SK-N-SH (cell line): ENCODE data around the gene PGP. TPM values are rescaled to one million over a fixed set of nuclear protein-coding genes. Genes with fewer than 3 reads are reported as not detected.

ENCODE experiments used
- CTCF ChIA-PET: fragments of 300-600, 350-600 bp; formaldehyde crosslinking; extraction: SDS; loops from one replicate; lab custom pipeline; 2021; lab: Yijun Ruan, JAX
- POLR2A ChIA-PET: fragments of 350-600 bp; sonication (Branson Sonifier 250); formaldehyde crosslinking; extraction: SDS; loops from one replicate; lab custom pipeline; 2020; ENCODE audit warnings: antibody characterized with exemption, inconsistent platforms; lab: Yijun Ruan, JAX
- DNase-seq: peaks from one replicate; pipeline ENCODE4 v3.0.0; 2012
- H2AFZ ChIP-seq: fragments of 200-600 bp; sonication (generic); 2 replicates; pipeline ENCODE4 v1.8.1; 2016; ENCODE audit warnings: antibody characterized with exemption, mild to moderate bottlenecking, low read depth
- H3F3A ChIP-seq: fragments of 200-600 bp; sonication (generic); replicated peaks from 2 replicates; pipeline ENCODE3; 2016; ENCODE audit warnings: antibody characterized with exemption, mild to moderate bottlenecking; ENCODE audit not compliant: insufficient read depth
- H3K27ac ChIP-seq, 2 experiments: fragments of 200-500 bp in 1 of 2; fragments of 200-600 bp in 1 of 2; sonication (Bioruptor generic) in 1 of 2; sonication (generic), shearing (Covaris generic) in 1 of 2; 2 replicates each; pipeline versions ENCODE4 v1.5.1 to v1.6.1; 2014 to 2016; ENCODE audit warnings: low read depth in 2 of 2, inconsistent platforms in 1 of 2, low read length in 1 of 2, mild to moderate bottlenecking in 1 of 2, mixed read lengths in 1 of 2
- H3K27me3 ChIP-seq: fragments of 200-600 bp; sonication (generic), shearing (Covaris generic); 2 replicates; pipeline ENCODE4 v1.6.1; 2016; ENCODE audit warnings: mixed run types; ENCODE audit not compliant: insufficient read depth
- H3K36me3 ChIP-seq, 2 experiments: fragments of 200-500 bp in 1 of 2; fragments of 200-600 bp in 1 of 2; sonication (Bioruptor generic) in 1 of 2; sonication (generic) in 1 of 2; replicated peaks in 1 of 2; 2 replicates each; pipeline versions ENCODE3 to v1.5.1; 2014 to 2016; ENCODE audit warnings: low read length in 1 of 2, mild to moderate bottlenecking in 1 of 2; ENCODE audit not compliant: insufficient read depth in 2 of 2, control insufficient read depth in 1 of 2
- H3K4me1 ChIP-seq, 2 experiments: fragments of 200-500 bp in 1 of 2; fragments of 200-600 bp in 1 of 2; sonication (Bioruptor generic) in 1 of 2; sonication (generic), shearing (Covaris generic) in 1 of 2; 2 replicates each; pipeline versions ENCODE4 v1.5.1 to v1.6.1; 2014 to 2016; ENCODE audit warnings: low read depth in 1 of 2, low read length in 1 of 2, mixed run types in 1 of 2; ENCODE audit not compliant: insufficient read depth in 2 of 2, control insufficient read depth in 1 of 2
- H3K4me2 ChIP-seq: fragments of 200-600 bp; sonication (generic), shearing (Covaris generic); 2 replicates; pipeline ENCODE4 v1.6.1; 2017; ENCODE audit warnings: mixed run types
- H3K4me3 ChIP-seq, 2 experiments: fragments of 200-500 bp in 1 of 2; fragments of 200-600 bp in 1 of 2; sonication (Bioruptor generic) in 1 of 2; sonication (generic), shearing (Covaris generic) in 1 of 2; 2 replicates each; pipeline versions ENCODE4 v1.5.1 to v1.8.1; 2014 to 2016; ENCODE audit warnings: low read depth in 2 of 2, inconsistent platforms in 1 of 2, low read length in 1 of 2, mild to moderate bottlenecking in 1 of 2, mixed read lengths in 1 of 2, moderate library complexity in 1 of 2
- H3K79me2 ChIP-seq: fragments of 200-600 bp; sonication (generic); 2 replicates; pipeline ENCODE4 v1.8.1; 2017; ENCODE audit warnings: mild to moderate bottlenecking; ENCODE audit not compliant: insufficient read depth
- H3K9ac ChIP-seq: fragments of 200-600 bp; sonication (generic); 2 replicates; pipeline ENCODE4 v1.6.1; 2017; ENCODE audit warnings: mixed run types
- H3K9me2 ChIP-seq: fragments of 200-600 bp; sonication (generic); 2 replicates; pipeline ENCODE4 v1.6.1; 2017; ENCODE audit warnings: mixed run types
- H3K9me3 ChIP-seq: fragments of 200-600 bp; sonication (generic); 2 replicates; pipeline ENCODE4 v1.6.1; 2017; ENCODE audit warnings: mixed run types, mild to moderate bottlenecking, moderate library complexity
- H4K20me1 ChIP-seq: fragments of 200-600 bp; sonication (generic); 2 replicates; pipeline ENCODE4 v1.6.1; 2017; ENCODE audit warnings: mild to moderate bottlenecking, mixed run types; ENCODE audit not compliant: insufficient read depth
- CTCF ChIP-seq: fragments of 200-600 bp; sonication (generic); IDR thresholded peaks from 2 replicates; pipeline ENCODE4 v1.6.1; 2017; ENCODE audit warnings: antibody characterized with exemption, mild to moderate bottlenecking, moderate library complexity
- GABPA ChIP-seq: IDR thresholded peaks from 2 replicates; pipeline ENCODE4 v1.4.0; 2012; ENCODE audit warnings: low read depth, mild to moderate bottlenecking
- GATA2 ChIP-seq: sonication (generic); formaldehyde crosslinking; IDR thresholded peaks from 2 replicates; pipeline ENCODE4 v1.5.0; 2020; ENCODE audit warnings: mild to moderate bottlenecking, missing genetic modification reagents
- NRF1 ChIP-seq: IDR thresholded peaks from 2 replicates; pipeline ENCODE4 v1.6.1; 2012; ENCODE audit warnings: low read depth, mild to moderate bottlenecking, low read length
- RCOR1 ChIP-seq: fragments of 150-350 bp; IDR thresholded peaks from 2 replicates; pipeline ENCODE4 v1.6.1; 2017; ENCODE audit warnings: antibody characterized with exemption, low read length
- REST ChIP-seq: IDR thresholded peaks from 2 replicates; pipeline ENCODE4 v1.6.1; 2012; ENCODE audit warnings: mild to moderate bottlenecking, low read depth, low read length, moderate library complexity
- SIN3A ChIP-seq: IDR thresholded peaks from 2 replicates; pipeline ENCODE4 v1.6.1; 2012; ENCODE audit warnings: low read depth, mild to moderate bottlenecking, low read length, moderate library complexity, borderline replicate concordance
- TAF1 ChIP-seq: IDR thresholded peaks from 2 replicates; pipeline ENCODE4 v1.6.1; 2012; ENCODE audit warnings: low read depth, mild to moderate bottlenecking, low read length, moderate library complexity, borderline replicate concordance
- TEAD4 ChIP-seq: IDR thresholded peaks from 2 replicates; pipeline ENCODE4 v1.4.0; 2012; ENCODE audit warnings: mild to moderate bottlenecking, borderline replicate concordance; ENCODE audit not compliant: insufficient read depth
- USF1 ChIP-seq: IDR thresholded peaks from 2 replicates; pipeline ENCODE4 v1.4.0; 2012; ENCODE audit warnings: low read depth, borderline replicate concordance
- WGBS: methylation state at CpG from one replicate; pipeline ENCODE4 v1.1.6; 2017; ENCODE audit warnings: low lambda C conversion rate; 5-methylcytosine and 5-hydroxymethylcytosine counted together
- polyA plus RNA-seq, 3 experiments: library from polyadenylated mRNA; depleted of rRNA; stranded (reverse); fragments of >200 nt; gene quantifications; 2 replicates each; pipeline ENCODE4 v1.2.3, GENCODE V29; 2012

Gene PGP
- polyA plus RNA-seq, 1 of the 3 experiments (the other 2 are of a cell fraction): 10.3 TPM

- Histone ChIP-seq H3K79me2 (no peaks in the 10 kb centered on the region), H3K27me3 (no peaks in the 10 kb centered on the region), H3K27ac (no peak overlapping the region), H4K20me1 (no peaks in the 10 kb centered on the region), H3K9ac (no peak overlapping the region), H3K9me3 (no peaks in the 10 kb centered on the region), H3K9me2 (no peaks in the 10 kb centered on the region), H3K4me3 (no peak overlapping the region), H3K36me3 (no peaks in the 10 kb centered on the region), H3F3A (no peaks in the 10 kb centered on the region), H3K4me2 (no peak overlapping the region), H3K4me1 (peaks cover 0 to 18% of the 10 kb centered on the region in 2 experiments; a peak in 1 of 4 replicates), H2AFZ (no peak overlapping the region)
- ChIA-PET POLR2A (no interaction called here), CTCF (interaction anchor here (0.9 to 1.9 kb wide), 4 partner anchors 27 to 54 kb away, joined by 3 to 5 read pairs (median 4); partner anchors contain the start of gene ECI1)
- TF ChIP-seq SIN3A: no peak
- TF ChIP-seq NRF1: no peak
- TF ChIP-seq USF1: no peak
- TF ChIP-seq GABPA: no peak
- TF ChIP-seq GATA2 (CRISPR knock-in tag): no peak
- TF ChIP-seq RCOR1: no peak
- TF ChIP-seq REST: no peak
- TF ChIP-seq TEAD4: no peak
- TF ChIP-seq CTCF: no peak
- TF ChIP-seq TAF1: no peak
- 74% methylated on average over 4 of the region's 6 CpGs for WGBS
- no peak for DNase-seq
These were observed 16.9 kb downstream of the PGP start for GRCh38 chr16:2197765-2198164.
